Measurements from ENCODE around the gene THAP8. TPM values are rescaled to one million over a fixed set of nuclear protein-coding genes. Genes with fewer than 3 reads are reported as not detected.

Gene THAP8
- total and polyA plus RNA-seq, 2 of the 13 experiments (the other 11 are each of a cell fraction or from before 2014, with no cell fraction given), result 1.7 to 3.7 TPM

DNA sequence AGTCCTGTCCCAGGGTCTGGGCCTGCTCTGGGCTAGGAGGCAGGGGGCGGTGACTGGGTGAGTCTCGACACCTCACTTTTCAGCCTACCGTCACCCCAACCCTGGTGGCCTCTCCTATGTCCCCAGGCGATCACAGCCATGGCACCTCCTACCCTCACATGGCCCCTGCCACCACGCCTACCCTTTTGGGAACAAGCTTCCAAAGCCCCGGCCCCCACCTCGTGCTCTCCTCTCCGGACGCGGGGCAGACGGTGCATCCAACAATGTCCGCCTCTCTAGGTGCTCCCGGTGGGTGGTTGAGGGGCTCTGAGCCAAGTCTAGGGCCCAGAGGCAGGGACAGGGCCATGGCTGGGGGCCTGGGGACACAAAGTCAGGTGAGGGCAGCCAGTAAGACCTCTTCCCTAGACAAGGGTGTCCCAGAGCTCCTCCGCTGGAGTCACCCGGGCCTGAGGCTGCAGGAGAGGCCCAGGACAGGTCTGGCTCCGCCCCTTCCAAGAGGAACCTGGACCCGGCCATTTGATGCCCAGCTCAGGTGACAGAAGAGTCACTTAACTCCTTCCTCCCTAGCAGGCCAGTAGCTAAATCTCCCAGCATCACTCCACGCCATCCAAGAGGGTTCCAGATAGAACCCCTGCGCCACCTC is 45.6 kb downstream of the THAP8 start, which contains the start of gene SYNE4 (continued):
- TF ChIP-seq, protein P1, sequence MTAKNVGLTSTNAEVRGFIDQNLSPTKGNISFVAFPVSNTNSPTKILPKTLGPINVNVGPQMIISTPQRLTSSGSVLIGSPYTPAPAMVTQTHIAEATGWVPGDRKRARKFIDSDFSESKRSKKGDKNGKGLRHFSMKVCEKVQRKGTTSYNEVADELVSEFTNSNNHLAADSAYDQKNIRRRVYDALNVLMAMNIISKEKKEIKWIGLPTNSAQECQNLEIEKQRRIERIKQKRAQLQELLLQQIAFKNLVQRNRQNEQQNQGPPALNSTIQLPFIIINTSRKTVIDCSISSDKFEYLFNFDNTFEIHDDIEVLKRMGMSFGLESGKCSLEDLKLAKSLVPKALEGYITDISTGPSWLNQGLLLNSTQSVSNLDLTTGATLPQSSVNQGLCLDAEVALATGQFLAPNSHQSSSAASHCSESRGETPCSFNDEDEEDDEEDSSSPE (CRISPR knock-in tag; IDR thresholded peaks at IDR 0.05), result no peak
- no peak for TF ChIP-seq HINFP (CRISPR knock-in tag; IDR thresholded peaks at IDR 0.05; ENCODE audit: low read depth)
- TF ChIP-seq ZIK1 (CRISPR knock-in tag; IDR thresholded peaks at IDR 0.05; ENCODE audit: borderline replicate concordance, low read depth), result 0 out of 2 replicates have a peak, but pooled peaks have one; percentile 47
- no peak for TF ChIP-seq TARDBP (CRISPR knock-in tag; IDR thresholded peaks at IDR 0.05)
- no peak for TF ChIP-seq FOXJ3 (CRISPR knock-in tag; IDR thresholded peaks at IDR 0.05; ENCODE audit: borderline replicate concordance)
- TF ChIP-seq ZNF660 (CRISPR knock-in tag; IDR thresholded peaks at IDR 0.05; ENCODE audit: borderline replicate concordance, low read depth), result no peak
- peak; percentile 33; the same call in 1 of the 2 replicates for TF ChIP-seq ZBTB38 (CRISPR knock-in tag; IDR thresholded peaks at IDR 0.05)
- TF ChIP-seq ZNF224 (CRISPR knock-in tag; IDR thresholded peaks at IDR 0.05), result no peak
- TF ChIP-seq CREBL2 (CRISPR knock-in tag; IDR thresholded peaks at IDR 0.05; ENCODE audit: borderline replicate concordance), result no peak
- no peak for TF ChIP-seq MIXL1 (CRISPR knock-in tag; IDR thresholded peaks at IDR 0.05)
- TF ChIP-seq NFATC3 (CRISPR knock-in tag; IDR thresholded peaks at IDR 0.05), result no peak
- TF ChIP-seq ZNF138 (CRISPR knock-in tag; IDR thresholded peaks at IDR 0.05; ENCODE audit: low read depth), result no peak
- no peak for TF ChIP-seq FOXK1 (CRISPR knock-in tag; IDR thresholded peaks at IDR 0.05; ENCODE audit: borderline replicate concordance, low read depth)
- TF ChIP-seq MED1 (CRISPR knock-in tag; IDR thresholded peaks at IDR 0.05), result peak; percentile 48; the same call in 1 of the 2 replicates
- TF ChIP-seq ZNF225 (CRISPR knock-in tag; IDR thresholded peaks at IDR 0.05), result peak; percentile 71; the same call in 1 of the 2 replicates
- 0 out of 2 replicates have a peak, but pooled peaks have one; percentile 29 for TF ChIP-seq MIER2 (CRISPR knock-in tag; IDR thresholded peaks at IDR 0.05)
- TF ChIP-seq CEBPB (IDR thresholded peaks at IDR 0.05; ENCODE audit: borderline replicate concordance, low read depth, low read length), result no peak
- TF ChIP-seq, protein P2, sequence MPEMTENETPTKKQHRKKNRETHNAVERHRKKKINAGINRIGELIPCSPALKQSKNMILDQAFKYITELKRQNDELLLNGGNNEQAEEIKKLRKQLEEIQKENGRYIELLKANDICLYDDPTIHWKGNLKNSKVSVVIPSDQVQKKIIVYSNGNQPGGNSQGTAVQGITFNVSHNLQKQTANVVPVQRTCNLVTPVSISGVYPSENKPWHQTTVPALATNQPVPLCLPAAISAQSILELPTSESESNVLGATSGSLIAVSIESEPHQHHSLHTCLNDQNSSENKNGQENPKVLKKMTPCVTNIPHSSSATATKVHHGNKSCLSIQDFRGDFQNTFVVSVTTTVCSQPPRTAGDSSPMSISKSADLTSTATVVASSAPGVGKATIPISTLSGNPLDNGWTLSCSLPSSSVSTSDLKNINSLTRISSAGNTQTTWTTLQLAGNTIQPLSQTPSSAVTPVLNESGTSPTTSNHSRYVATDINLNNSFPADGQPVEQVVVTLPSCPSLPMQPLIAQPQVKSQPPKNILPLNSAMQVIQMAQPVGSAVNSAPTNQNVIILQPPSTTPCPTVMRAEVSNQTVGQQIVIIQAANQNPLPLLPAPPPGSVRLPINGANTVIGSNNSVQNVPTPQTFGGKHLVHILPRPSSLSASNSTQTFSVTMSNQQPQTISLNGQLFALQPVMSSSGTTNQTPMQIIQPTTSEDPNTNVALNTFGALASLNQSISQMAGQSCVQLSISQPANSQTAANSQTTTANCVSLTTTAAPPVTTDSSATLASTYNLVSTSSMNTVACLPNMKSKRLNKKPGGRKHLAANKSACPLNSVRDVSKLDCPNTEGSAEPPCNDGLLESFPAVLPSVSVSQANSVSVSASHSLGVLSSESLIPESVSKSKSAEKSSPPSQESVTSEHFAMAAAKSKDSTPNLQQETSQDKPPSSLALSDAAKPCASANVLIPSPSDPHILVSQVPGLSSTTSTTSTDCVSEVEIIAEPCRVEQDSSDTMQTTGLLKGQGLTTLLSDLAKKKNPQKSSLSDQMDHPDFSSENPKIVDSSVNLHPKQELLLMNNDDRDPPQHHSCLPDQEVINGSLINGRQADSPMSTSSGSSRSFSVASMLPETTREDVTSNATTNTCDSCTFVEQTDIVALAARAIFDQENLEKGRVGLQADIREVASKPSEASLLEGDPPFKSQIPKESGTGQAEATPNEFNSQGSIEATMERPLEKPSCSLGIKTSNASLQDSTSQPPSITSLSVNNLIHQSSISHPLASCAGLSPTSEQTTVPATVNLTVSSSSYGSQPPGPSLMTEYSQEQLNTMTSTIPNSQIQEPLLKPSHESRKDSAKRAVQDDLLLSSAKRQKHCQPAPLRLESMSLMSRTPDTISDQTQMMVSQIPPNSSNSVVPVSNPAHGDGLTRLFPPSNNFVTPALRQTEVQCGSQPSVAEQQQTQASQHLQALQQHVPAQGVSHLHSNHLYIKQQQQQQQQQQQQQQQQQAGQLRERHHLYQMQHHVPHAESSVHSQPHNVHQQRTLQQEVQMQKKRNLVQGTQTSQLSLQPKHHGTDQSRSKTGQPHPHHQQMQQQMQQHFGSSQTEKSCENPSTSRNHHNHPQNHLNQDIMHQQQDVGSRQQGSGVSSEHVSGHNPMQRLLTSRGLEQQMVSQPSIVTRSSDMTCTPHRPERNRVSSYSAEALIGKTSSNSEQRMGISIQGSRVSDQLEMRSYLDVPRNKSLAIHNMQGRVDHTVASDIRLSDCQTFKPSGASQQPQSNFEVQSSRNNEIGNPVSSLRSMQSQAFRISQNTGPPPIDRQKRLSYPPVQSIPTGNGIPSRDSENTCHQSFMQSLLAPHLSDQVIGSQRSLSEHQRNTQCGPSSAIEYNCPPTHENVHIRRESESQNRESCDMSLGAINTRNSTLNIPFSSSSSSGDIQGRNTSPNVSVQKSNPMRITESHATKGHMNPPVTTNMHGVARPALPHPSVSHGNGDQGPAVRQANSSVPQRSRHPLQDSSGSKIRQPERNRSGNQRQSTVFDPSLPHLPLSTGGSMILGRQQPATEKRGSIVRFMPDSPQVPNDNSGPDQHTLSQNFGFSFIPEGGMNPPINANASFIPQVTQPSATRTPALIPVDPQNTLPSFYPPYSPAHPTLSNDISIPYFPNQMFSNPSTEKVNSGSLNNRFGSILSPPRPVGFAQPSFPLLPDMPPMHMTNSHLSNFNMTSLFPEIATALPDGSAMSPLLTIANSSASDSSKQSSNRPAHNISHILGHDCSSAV (CRISPR knock-in tag; IDR thresholded peaks at IDR 0.05; ENCODE audit: borderline replicate concordance), result no peak
- TF ChIP-seq NR2F1 (CRISPR knock-in tag; IDR thresholded peaks at IDR 0.05), result no peak
